H1 (cell line): ENCODE results near the gene SLX4. TPM values are rescaled to one million over a fixed set of nuclear protein-coding genes. Genes with fewer than 3 reads are reported as not detected.

Experiments
- CTCF ChIA-PET: fragments of 300-600 bp; sonication (Branson Sonifier 250); formaldehyde crosslinking; loops from one replicate; lab custom pipeline; 2021; ENCODE audit not compliant: partially characterized antibody; lab: Charles Lee
- POLR2A ChIA-PET: fragments of 300-600 bp; sonication (Branson Sonifier 250); formaldehyde crosslinking; loops from one replicate; lab custom pipeline; 2021; ENCODE audit warnings: inconsistent platforms; ENCODE audit not compliant: partially characterized antibody; lab: Charles Lee
- DNase-seq, 2 experiments: peaks; one replicate each; pipeline versions ENCODE4 v3.0.0 to v3.0.0-alpha.2; 2010 to 2022; ENCODE audit warnings: low spot score in 2 of 2, low read depth in 1 of 2, mixed read lengths in 1 of 2
- FAIRE-seq: peaks from 2 replicates; lab custom pipeline; 2011; peaks lifted over from hg19 to GRCh38; lab: Jason Lieb, UNC
- H2AFZ ChIP-seq: 2 replicates; pipeline ENCODE4 v1.8.1; 2012; ENCODE audit warnings: low read length, inconsistent platforms
- H2AK5ac ChIP-seq: 2 replicates; pipeline ENCODE4 v1.6.1; 2013; ENCODE audit warnings: low read depth, low read length
- H2BK120ac ChIP-seq: replicated peaks from 2 replicates; pipeline ENCODE3; 2013; ENCODE audit warnings: low read depth, low read length, inconsistent platforms
- H2BK12ac ChIP-seq: 2 replicates; pipeline ENCODE4 v1.6.1; 2013; ENCODE audit warnings: low read depth, low read length
- H2BK15ac ChIP-seq: 2 replicates; pipeline ENCODE4 v1.6.1; 2013; ENCODE audit warnings: low read length
- H2BK20ac ChIP-seq: 2 replicates; pipeline ENCODE4 v1.6.1; 2013; ENCODE audit warnings: low read length
- H2BK5ac ChIP-seq: 2 replicates; pipeline ENCODE4 v1.6.1; 2013; ENCODE audit warnings: low read depth, low read length
- H3K14ac ChIP-seq: 2 replicates; pipeline ENCODE4 v1.6.1; 2013; ENCODE audit warnings: inconsistent platforms; ENCODE audit not compliant: insufficient read length
- H3K18ac ChIP-seq: 2 replicates; pipeline ENCODE4 v1.6.1; 2013; ENCODE audit warnings: low read length; ENCODE audit errors: extremely low read depth
- H3K23ac ChIP-seq: 2 replicates; pipeline ENCODE4 v1.6.1; 2013; ENCODE audit warnings: inconsistent platforms; ENCODE audit not compliant: insufficient read length
- H3K23me2 ChIP-seq: 2 replicates; pipeline ENCODE4 v1.6.1; 2013; ENCODE audit warnings: low read depth, low read length
- H3K27ac ChIP-seq: 2 replicates; pipeline ENCODE4 v1.6.1; 2011; ENCODE audit warnings: low read depth, low read length, inconsistent platforms
- H3K27me3 ChIP-seq, 4 experiments: replicated peaks in 1 of 4; 1 replicate in 1 of 4; 2 replicates in 3 of 4; pipeline versions ENCODE4 v1.6.1 to v1.8.1; 2011 to 2013; ENCODE audit warnings: low read length in 3 of 4, mild to moderate bottlenecking in 3 of 4, inconsistent platforms in 2 of 4, mixed read lengths in 2 of 4, moderate library complexity in 1 of 4; ENCODE audit not compliant: control insufficient read depth in 3 of 4, insufficient read depth in 3 of 4; ENCODE audit errors: extremely low read depth in 1 of 4
- H3K36me3 ChIP-seq, 4 experiments: 2 replicates each; pipeline versions ENCODE4 v1.6.1 to v1.8.1; 2011 to 2013; ENCODE audit warnings: mild to moderate bottlenecking in 4 of 4, low read length in 3 of 4, moderate library complexity in 2 of 4, control low read depth in 1 of 4, inconsistent platforms in 1 of 4; ENCODE audit not compliant: insufficient read depth in 4 of 4, control insufficient read depth in 2 of 4
- H3K4ac ChIP-seq: replicated peaks from 2 replicates; pipeline ENCODE3; 2013; ENCODE audit warnings: low read length, low read depth, mixed read lengths, inconsistent platforms; ENCODE audit not compliant: insufficient read length
- H3K4me1 ChIP-seq, 4 experiments: replicated peaks in 1 of 4; 1 replicate in 1 of 4; 2 replicates in 3 of 4; pipeline versions ENCODE4 v1.6.1 to v1.8.1; 2011 to 2013; ENCODE audit warnings: low read length in 3 of 4, inconsistent platforms in 2 of 4, mixed read lengths in 1 of 4; ENCODE audit not compliant: insufficient read depth in 4 of 4, control insufficient read depth in 3 of 4
- H3K4me2 ChIP-seq, 2 experiments: 2 replicates each; pipeline versions ENCODE4 v1.6.1 to v1.8.1; 2011 to 2013; ENCODE audit warnings: low read depth in 2 of 2, low read length in 2 of 2, control low read depth in 1 of 2, inconsistent platforms in 1 of 2, mild to moderate bottlenecking in 1 of 2; ENCODE audit not compliant: insufficient read depth in 1 of 2
- H3K4me3 ChIP-seq, 4 experiments: fragments of 200-600, 300-600 bp in 1 of 4; sonication (generic), shearing (Covaris generic), sonication (Bioruptor Twin) in 1 of 4; 2 replicates each; pipeline versions ENCODE4 v1.5.1 to v1.8.1; 2011 to 2016; ENCODE audit warnings: low read length in 4 of 4, low read depth in 3 of 4, control low read depth in 2 of 4, inconsistent platforms in 2 of 4, mild to moderate bottlenecking in 2 of 4, mixed read lengths in 1 of 4, moderate library complexity in 1 of 4; ENCODE audit not compliant: insufficient read depth in 2 of 4; ENCODE audit errors: extremely low read depth in 1 of 4
- H3K56ac ChIP-seq: replicated peaks from 2 replicates; pipeline ENCODE3; 2013; ENCODE audit warnings: low read depth, mild to moderate bottlenecking, mixed read lengths, low read length, inconsistent platforms; ENCODE audit not compliant: insufficient read length
- H3K79me1 ChIP-seq: 2 replicates; pipeline ENCODE4 v1.6.1; 2013; ENCODE audit warnings: low read depth, low read length, control low read depth
- H3K79me2 ChIP-seq, 2 experiments: 2 replicates each; pipeline versions ENCODE4 v1.6.1 to v1.8.1; 2012 to 2013; ENCODE audit warnings: low read length in 2 of 2, mild to moderate bottlenecking in 2 of 2, inconsistent platforms in 1 of 2; ENCODE audit not compliant: insufficient read depth in 2 of 2, control insufficient read depth in 1 of 2
- H3K9ac ChIP-seq, 4 experiments: replicated peaks in 1 of 4; 1 replicate in 1 of 4; 2 replicates in 3 of 4; pipeline versions ENCODE4 v1.6.1 to v1.8.1; 2011 to 2013; ENCODE audit warnings: low read depth in 3 of 4, low read length in 3 of 4, control low read depth in 2 of 4, mild to moderate bottlenecking in 2 of 4, moderate library complexity in 2 of 4, inconsistent platforms in 1 of 4; ENCODE audit errors: extremely low read depth in 1 of 4
- H3K9me3 ChIP-seq, 2 experiments: 2 replicates each; pipeline versions ENCODE4 v1.6.1 to v1.8.1; 2012 to 2013; ENCODE audit warnings: mild to moderate bottlenecking in 2 of 2, moderate library complexity in 2 of 2, control low read depth in 1 of 2, inconsistent platforms in 1 of 2, low read depth in 1 of 2, low read length in 1 of 2, mixed read lengths in 1 of 2; ENCODE audit not compliant: insufficient read depth in 2 of 2
- H4K20me1 ChIP-seq, 2 experiments: replicated peaks in 1 of 2; 2 replicates each; pipeline versions ENCODE3 to v1.8.1; 2011 to 2013; ENCODE audit warnings: inconsistent platforms in 2 of 2, low read length in 2 of 2, mild to moderate bottlenecking in 1 of 2; ENCODE audit not compliant: insufficient read depth in 2 of 2, control insufficient read depth in 1 of 2
- H4K5ac ChIP-seq: 2 replicates; pipeline ENCODE4 v1.6.1; 2013; ENCODE audit warnings: low read length, low read depth, mixed read lengths, inconsistent platforms; ENCODE audit not compliant: insufficient read length
- H4K8ac ChIP-seq: 2 replicates; pipeline ENCODE4 v1.8.0; 2013; ENCODE audit warnings: mild to moderate bottlenecking, moderate library complexity, low read length, inconsistent platforms; ENCODE audit not compliant: insufficient read depth; ENCODE audit errors: extremely low read depth
- H4K91ac ChIP-seq: replicated peaks from 2 replicates; pipeline ENCODE3; 2013; ENCODE audit warnings: low read length, mixed read lengths, inconsistent platforms; ENCODE audit not compliant: insufficient read length
- ASH2L ChIP-seq: fragments of 200-600, 300-600 bp; sonication (generic); IDR thresholded peaks from one replicate; pipeline ENCODE4 v1.7.1; 2017; ENCODE audit warnings: low read length
- BRCA1 ChIP-seq: IDR thresholded peaks from 2 replicates; pipeline ENCODE4 v1.6.1; 2012; ENCODE audit warnings: low read depth, low read length, improper control_type of control experiment
- CBX5 ChIP-seq: fragments of 300-800, 300-1000 bp; sonication (generic); IDR thresholded peaks from 2 replicates; pipeline ENCODE4 v1.7.1; 2016; ENCODE audit warnings: antibody characterized with exemption, low read length, low read depth
- CEBPB ChIP-seq: IDR thresholded peaks from 2 replicates; pipeline ENCODE4 v1.6.1; 2012; ENCODE audit warnings: low read depth, low read length
- E2F6 ChIP-seq: IDR thresholded peaks from 2 replicates; pipeline ENCODE4 v1.6.1; 2012; ENCODE audit warnings: inconsistent platforms
- EZH2 ChIP-seq: fragments of 200-600 bp; sonication (generic); IDR thresholded peaks from 2 replicates; pipeline ENCODE4 v1.7.1; 2012; ENCODE audit warnings: low read depth, mild to moderate bottlenecking, moderate library complexity, low read length, inconsistent platforms; ENCODE audit not compliant: severe bottlenecking
- FOSL1 ChIP-seq: IDR thresholded peaks from 2 replicates; pipeline ENCODE4 v1.6.1; 2011; ENCODE audit warnings: mild to moderate bottlenecking, low read depth, low read length, moderate library complexity; ENCODE audit not compliant: insufficient read depth
- GTF2F1 ChIP-seq: IDR thresholded peaks from 2 replicates; pipeline ENCODE4 v1.6.1; 2012; ENCODE audit warnings: low read depth, low read length, improper control_type of control experiment, borderline replicate concordance
- JUN ChIP-seq: IDR thresholded peaks from 2 replicates; pipeline ENCODE4 v1.6.1; 2011; ENCODE audit warnings: low read depth, mild to moderate bottlenecking, improper control_type of control experiment, low read length
- MAX ChIP-seq: IDR thresholded peaks from 2 replicates; pipeline ENCODE4 v1.6.1; 2012; ENCODE audit warnings: inconsistent platforms
- TBP ChIP-seq: IDR thresholded peaks from 2 replicates; pipeline ENCODE4 v1.6.1; 2011; ENCODE audit warnings: low read depth, low read length, improper control_type of control experiment
- WGBS, 2 experiments: shearing (Covaris generic) in 1 of 2; methylation state at CpG; one replicate each; pipeline versions ENCODE4 v1.1.6 to v1.1.7; 2013 to 2015; ENCODE audit warnings: low lambda C conversion rate in 2 of 2, mixed read lengths in 2 of 2, inconsistent platforms in 1 of 2, low coverage in 1 of 2, missing lambda C conversion rate in 1 of 2; ENCODE audit not compliant: insufficient replicate concordance in 2 of 2, insufficient coverage in 1 of 2, insufficient read length in 1 of 2; ENCODE audit errors: extremely low coverage in 1 of 2, missing lambda C conversion rate in 1 of 2; 5-methylcytosine and 5-hydroxymethylcytosine counted together
- polyA plus RNA-seq, 7 experiments: library from polyadenylated mRNA; depleted of rRNA in 3 of 7; stranded (reverse) in 5 of 7; unstranded in 2 of 7; fragments of >200 nt in 5 of 7; fragments of 200-250 nt in 2 of 7; gene quantifications; 1 replicate in 5 of 7; 2 replicates in 1 of 7; 4 replicates in 1 of 7; pipeline versions ENCODE4 v1.2.1 to v1.2.3, GENCODE V29; 2011 to 2013; ENCODE audit warnings: missing spikeins in 2 of 7, mixed read lengths in 2 of 7
- total RNA-seq: library from RNA; stranded (reverse); fragmentation: NEBNext Ultra II Directional; extraction: Animal tissue kit (Norgen Biotek cat#: 25700); gene quantifications from 2 replicates; pipeline ENCODE4 v1.2.1, GENCODE V29; 2021

Gene SLX4
- total and polyA plus RNA-seq, 2 of the 8 experiments (the other 6 are each of a cell fraction or from before 2014, with no cell fraction given) = 4.4 to 11.4 TPM

GRCh38 chr16:3583303-3584038 is 27.9 kb downstream of the SLX4 start:
- Histone ChIP-seq H3K4me3 (no peak overlapping the region), H3K18ac (no peak overlapping the region), H3K9ac (no peak overlapping the region), H2AK5ac (no peak overlapping the region), H3K27me3 (no peaks in the 10 kb centered on the region), H3K36me3 (peaks cover 0 to 13% (median 3%) of the 10 kb centered on the region in 4 experiments; a peak in 2 of 8 replicates), H3K23me2 (no peaks in the 10 kb centered on the region; the same call in 1 of the 2 replicates), H3K4me1 (peaks cover 0 to 11% (median 8%) of the 10 kb centered on the region in 4 experiments; a peak in 6 of 7 replicates), H2BK120ac (no peak overlapping the region), H3K23ac (no peak overlapping the region), H3K9me3 (no peaks in the 10 kb centered on the region), H4K5ac (no peak overlapping the region), H3K14ac (no peak overlapping the region), H3K79me1 (no peaks in the 10 kb centered on the region), H2AFZ (no peak overlapping the region), H3K27ac (no peak overlapping the region), H2BK12ac (no peak overlapping the region), H2BK20ac (no peak overlapping the region), H2BK15ac (no peak overlapping the region), H3K4ac (no peak overlapping the region), H3K4me2 (no peak overlapping the region), H3K56ac (no peak overlapping the region), H4K91ac (no peak overlapping the region), H2BK5ac (no peak overlapping the region), H4K20me1 (peaks cover 0 to 2% of the 10 kb centered on the region in 2 experiments), H4K8ac (no peak overlapping the region), H3K79me2 (no peaks in the 10 kb centered on the region)
- ChIA-PET CTCF (no interaction called here), POLR2A (interaction anchor here (0.6 kb wide), 1 partner anchor 19 kb away, joined by 3 read pairs; no protein-coding TSS in a partner anchor)
- FAIRE-seq (no peak), DNase-seq (no peak)
- WGBS, 2 experiments = 95% methylated on average over 16 of the region's 16 CpGs; no CpG with 5 or more reads in 1 of the 2 experiments
- TF ChIP-seq BRCA1 (no peak), MAX (no peak), FOSL1 (no peak), E2F6 (no peak), TBP (no peak), CEBPB (no peak), GTF2F1 (no peak), CBX5 (no peak), ASH2L (no peak), JUN (no peak), EZH2 (no peak)
